HG03060 (cell line): Measurements from ENCODE around the gene ZNF783.
"Not testable (repeated sequence)": the region's sequence is repeated elsewhere in the genome, so short reads cannot be mapped to it uniquely, and the experiment has no call there.

Source experiments
- ATAC-seq: cut with Tn5 transposase; IDR thresholded peaks from one replicate; pipeline ENCODE4 v1.9.1; 2021; ENCODE audit warnings: low read depth, moderate number of reproducible peaks; ENCODE audit not compliant: unreplicated experiment

Gene ZNF783

DNA sequence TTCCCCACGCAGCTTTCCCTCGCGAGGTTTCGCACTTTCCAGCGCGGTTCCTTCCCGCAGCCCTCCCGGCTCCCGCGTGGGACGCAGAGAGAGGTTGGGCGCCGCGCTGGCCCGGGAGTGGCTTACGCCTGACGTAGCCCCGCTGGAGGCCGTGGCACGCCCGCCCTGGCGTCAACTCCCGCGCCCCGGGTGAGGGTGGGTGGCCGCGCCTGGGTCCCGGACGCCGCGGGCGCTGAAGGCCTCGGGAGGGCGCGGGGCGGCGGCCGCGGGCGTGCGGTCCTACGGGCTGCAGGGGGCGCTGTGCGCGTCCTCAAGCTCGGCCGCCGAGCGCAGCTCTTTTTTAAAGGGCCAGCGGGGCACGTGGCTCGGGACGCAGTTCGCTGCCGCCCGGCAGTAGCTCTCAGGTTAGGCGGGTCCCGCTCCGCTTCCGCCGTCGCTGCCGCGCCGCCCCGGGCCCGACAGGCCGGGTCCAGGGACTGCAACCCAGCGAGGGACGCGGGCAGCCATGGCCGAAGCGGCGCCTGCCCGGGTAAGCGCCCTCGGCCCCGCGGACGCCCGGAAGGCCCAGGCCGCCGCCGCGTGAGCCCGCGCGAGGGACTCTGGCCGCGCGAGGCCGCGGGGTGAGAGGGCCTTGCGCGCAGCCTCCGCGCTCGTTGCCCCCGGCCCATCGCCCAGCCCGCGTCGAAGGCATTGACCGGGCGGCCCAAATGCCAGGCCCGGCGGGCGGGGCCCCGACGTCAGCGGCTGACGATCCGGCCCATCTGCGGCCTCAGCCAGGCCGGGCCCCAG is at the start of gene ZNF783:
Gene ZNF783 (plus strand): TSS at position 368 of the 789 bp plus-strand sequence. CDS start 138 bp downstream, at position 506.
- peak; percentile 61 for ATAC-seq

DNA sequence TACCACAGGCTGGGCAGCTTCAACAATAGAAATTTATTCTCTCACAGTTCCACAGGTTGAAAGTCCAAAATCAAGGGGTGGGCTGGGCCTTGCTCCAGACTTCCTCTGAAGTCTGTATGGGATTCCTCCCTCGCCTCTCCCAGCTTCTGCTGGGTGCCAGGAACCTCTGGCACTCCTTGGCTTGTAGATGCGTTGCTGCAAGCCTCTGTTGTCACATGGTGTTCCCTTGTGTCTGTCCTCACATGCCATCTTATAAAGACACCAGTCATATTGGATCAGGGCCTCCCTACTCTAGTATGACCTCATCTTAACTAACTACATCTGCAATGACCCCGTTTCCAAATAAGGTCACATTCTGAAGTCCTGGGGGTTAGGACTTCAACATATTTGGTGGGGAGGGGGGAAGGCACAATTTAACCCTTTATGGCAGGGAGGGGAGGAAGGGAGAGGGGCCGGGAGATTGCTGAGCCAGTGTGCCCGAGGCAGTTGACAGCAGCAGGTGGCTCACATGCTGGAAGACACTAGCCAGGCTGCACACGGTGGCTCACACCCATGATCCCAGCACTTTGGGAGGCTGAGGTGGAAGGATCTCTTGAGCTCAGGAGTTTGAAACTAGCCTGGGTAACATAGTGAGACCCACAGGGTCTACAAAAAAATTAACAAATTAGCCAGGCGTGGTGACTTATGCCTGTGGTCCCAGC is 47.8 kb upstream of the ZNF783 start:
- no peak for ATAC-seq

DNA sequence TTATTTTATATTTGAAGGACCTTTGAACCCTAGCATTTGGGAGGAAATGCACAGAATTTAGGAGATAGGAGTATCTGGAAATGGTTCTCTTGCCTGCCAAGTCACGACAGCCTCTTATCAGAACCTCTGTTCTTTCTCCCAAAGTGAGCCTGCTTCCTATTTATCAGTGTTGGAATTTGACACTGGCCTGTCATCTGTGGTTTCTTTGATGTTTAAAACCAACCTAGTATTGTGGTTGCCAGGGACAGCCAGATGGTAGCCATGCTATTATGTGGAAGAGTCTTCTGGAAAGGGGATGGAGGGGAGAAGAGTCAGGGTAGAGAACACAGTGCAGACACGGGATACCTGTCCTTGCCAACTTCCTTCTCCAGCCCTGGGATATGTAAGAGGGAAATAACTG is 45.6 kb upstream of the ZNF783 start:
- ATAC-seq = no peak

DNA sequence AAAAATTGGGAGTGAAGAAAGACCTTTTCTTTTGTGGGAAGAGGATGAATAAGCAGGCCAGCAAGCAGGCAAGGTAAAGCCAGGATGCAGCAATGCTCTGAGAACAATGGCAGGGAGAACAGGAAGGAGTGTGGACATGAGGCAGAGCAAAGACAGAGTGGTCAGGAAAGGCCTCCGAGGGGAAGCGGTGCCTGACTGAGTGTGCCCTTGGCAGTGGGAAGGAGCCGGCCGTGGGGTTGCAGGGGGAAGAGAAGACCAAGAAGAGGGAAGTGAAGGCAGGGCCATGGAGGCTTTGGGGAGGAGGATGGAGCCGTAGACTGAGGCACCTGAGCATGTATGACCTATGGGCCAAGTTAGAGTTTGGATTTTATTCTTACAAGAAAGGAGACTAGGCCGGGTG is 44.4 kb upstream of the ZNF783 start:
- no peak for ATAC-seq

DNA sequence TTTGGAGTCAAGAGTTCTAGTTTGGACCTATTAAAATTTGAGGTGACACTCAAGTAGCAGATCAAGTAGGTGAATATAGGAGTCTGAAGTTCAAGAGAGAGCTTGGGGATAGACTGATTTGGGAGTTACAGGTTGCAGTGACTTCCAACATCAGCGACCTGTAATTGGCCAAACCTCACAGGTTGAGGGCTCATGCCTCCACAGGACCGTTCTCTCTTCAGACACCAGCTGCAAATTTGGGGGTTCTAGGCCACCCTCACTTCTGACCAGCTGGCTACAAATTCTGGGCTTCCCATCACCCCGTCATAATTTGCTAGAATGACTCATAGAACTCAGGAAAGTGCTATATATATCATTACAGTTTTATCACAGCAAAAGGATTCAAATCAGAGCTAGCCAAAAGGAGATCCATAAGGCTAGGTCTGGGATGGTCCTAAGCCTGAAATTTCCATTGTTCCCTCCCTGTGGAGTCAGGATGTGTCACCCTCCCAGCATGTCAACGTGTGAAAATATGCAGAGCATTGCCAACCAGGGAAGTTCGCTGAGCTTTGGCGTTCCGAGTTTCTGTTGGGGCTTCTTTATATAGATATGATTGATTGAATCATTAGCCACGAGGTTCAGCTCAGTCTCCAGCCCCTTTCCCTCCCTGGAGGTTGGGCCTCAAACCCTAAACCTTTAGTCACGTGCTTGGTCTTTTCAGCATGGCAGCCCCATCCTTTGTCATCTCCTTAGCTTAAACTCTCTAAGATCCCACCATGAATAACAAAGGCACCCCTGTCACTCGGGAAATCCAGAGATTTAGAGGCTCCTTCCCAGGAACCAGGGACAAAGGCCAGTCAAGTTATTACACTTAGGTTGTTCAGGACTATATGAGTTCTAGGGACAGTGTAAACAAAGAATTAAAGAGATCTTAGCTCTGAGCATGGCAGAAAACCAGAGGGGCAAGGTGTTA is 43.3 kb upstream of the ZNF783 start:
- ATAC-seq = no peak

DNA sequence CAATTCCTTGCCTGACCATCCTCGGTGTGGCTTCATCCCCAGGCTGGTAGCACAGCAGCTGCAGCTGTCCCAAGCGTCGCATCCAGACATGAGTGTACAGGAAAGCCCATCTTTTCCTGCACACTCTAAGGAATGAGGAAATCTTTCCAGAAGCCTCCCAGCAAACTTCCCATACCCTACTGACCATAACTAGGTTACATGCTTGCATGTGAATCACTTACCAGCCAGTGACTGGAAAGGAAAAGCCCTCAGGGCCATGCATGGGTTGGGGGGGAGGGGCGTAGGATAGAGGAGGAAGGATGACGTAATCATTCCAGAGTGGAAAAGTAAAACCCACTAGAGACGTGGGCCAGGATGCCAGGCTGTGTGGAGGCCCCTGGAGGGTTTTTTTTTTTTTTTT is 41.5 kb upstream of the ZNF783 start:
- ATAC-seq = no peak

DNA sequence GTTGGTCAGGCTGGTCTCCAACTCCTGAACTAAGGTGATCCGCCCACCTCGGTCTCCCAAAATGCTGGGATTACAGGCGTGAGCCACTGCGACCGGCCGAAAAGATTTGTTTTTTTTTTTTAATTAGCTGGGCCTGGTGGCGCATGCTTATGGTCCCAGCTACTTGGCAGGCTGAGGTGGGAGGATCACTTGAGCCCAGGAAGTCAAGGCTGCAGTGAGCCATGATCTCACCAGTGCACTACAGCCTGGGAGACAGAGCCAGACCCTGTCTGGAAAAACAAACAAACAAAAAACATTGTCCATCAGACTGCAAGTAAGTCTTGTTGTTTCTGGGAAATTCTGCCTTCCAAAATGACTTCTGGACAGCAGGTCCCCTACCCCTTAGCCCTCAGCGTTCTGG is 38.8 kb upstream of the ZNF783 start:
- ATAC-seq = no peak

DNA sequence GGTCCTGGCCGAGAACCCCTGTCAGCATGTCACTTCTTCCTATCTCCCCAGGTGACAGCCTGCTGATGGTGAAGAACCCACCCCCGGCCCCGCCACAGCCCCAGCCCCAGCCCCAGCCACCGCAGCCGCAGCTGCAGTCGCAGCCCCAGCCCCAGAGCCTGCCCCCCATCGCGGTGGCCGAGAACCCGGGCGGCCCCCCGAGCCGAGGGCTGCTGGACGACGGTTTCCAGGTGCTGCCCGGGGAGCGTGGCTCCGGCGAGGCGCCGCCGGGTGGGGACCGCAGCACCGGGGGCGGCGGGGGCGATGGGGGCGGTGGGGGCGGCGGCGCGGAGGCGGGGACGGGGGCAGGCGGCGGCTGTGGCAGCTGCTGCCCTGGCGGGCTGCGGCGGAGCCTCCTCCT is 38.2 kb upstream of the ZNF783 start:
- no peak for ATAC-seq

DNA sequence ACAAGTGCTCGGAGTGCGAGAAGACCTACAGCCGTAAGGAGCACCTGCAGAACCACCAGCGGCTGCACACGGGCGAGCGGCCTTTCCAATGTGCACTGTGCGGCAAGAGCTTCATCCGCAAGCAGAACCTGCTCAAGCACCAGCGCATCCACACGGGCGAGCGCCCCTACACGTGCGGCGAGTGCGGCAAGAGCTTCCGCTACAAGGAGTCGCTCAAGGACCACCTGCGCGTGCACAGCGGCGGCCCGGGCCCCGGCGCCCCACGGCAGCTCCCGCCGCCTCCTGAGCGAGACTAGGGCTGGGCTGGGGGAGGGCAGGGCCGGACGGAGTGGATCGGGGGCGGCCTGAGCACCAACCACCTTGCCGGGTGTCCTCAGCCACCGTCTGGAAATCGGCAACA is 37.6 kb upstream of the ZNF783 start:
- no peak for ATAC-seq

DNA sequence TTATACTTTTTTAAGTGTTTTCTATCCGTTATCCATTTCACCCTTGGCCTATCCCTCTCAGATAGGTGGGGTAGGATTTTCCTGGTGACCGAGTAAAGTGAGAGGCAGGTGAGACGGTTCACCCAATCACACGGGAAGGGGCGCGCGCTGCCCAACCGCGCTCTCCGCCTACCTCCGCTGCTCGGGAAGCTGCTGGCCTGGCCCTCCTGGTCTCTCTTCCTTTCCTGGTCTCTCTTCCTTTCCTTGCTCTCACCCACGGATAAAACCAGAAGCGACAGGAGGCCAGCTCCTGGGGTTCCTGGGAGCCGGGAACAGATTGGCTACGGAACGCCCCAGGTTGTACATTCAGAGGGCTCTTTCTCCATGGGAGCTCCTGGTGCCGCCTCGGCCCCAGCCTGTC is 36.9 kb upstream of the ZNF783 start:
- no peak for ATAC-seq

DNA sequence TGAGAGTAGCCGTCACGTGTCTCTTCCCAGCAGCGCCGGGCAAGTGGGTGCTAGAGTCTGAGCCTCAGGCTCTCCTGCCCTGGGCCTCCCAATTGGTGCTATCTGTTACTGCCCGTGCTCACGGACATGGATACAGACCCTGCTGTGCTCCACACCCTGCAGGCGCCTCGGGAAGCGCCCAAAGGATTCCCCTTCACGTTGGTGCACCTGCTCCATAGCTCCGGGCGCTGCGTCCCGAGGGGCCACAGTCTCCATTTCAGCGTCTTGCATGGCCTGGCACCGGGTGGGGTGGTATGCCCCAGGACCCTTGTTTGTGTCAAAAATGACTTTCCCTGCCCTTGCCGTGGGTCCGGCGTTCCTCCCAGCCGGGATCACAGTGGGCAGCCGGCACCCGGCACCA is 36.3 kb upstream of the ZNF783 start:
- no peak for ATAC-seq

DNA sequence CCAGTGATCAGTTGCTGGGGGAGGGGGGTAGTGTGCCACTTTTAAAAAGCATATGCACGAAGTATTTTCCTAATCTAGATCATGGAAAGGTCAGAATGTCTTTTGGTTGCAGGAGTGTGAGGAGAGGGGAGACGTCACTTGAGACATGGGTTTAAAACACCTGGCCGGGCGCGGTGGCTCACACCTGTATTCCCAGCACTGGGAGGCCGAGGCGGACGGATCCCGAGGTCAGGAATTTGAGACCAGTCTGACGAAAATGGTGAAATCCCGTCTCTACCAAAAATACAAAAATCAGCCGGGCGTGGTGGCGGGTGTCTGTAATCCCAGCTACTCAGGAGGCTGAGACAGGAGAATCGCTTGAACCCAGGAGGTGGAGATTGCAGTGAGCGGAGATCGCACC is 35.6 kb upstream of the ZNF783 start:
- ATAC-seq = not testable (repeated sequence)

DNA sequence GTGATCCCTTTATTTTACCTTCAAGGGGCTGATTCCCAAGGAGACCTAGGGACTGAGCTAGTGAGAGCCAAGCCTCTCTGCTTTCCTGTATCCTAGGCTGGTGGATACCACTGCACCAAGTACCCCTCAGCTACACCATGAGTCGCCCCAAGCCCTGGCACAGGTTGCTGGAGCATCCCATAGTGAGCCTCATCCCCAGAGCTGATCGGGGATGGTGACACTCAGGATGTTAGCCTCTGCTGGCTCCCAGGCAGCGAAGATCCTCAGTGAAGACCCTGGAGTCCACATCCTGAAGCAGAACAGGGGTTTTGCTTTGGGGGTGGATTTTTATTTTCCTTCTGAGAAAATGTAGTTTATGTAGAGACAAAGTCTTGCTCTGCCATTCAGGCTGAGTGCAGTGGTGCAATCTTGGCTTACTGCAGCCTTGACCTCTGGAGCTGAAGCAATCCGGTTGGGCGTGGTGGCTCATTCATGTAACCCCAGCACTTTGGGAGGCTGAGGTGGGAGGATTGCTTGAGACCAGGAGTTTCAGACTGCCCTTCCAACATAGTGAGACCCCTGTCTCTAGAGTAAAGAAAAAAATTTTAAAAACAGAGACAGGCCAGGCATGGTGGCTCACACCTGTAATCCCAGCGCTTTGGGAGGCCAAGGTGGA is 35.0 kb upstream of the ZNF783 start:
- no peak for ATAC-seq

DNA sequence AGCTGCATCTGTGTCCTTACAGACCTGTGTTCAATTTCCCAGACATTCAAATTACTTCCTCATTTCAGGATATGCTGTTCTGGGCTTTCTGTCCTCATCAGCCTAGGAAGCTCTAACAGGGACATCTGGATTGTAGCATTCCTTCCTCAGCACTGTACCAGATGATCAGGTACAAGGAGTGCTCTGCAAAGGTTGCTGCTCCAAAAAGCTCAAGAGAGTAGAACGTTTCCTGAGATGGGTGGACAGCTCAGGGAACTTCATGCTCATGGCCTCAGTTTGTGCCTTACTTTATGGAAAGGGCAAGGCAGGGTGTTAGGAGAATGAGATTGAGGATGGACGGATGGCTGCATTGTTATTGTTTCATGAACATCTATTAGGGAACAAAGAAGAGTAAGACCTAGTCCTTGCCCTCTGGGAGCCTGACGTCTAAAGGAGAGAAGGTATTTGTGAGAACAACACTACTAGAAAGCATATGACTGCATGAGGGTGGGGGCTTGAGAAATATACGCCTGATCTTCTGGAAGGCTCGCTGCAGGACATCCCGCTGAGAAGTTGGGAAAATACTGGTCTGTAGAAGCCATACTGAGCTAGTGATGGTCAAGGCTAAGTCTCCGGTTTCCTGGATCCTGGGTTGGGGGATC is 33.0 kb upstream of the ZNF783 start:
- no peak for ATAC-seq

DNA sequence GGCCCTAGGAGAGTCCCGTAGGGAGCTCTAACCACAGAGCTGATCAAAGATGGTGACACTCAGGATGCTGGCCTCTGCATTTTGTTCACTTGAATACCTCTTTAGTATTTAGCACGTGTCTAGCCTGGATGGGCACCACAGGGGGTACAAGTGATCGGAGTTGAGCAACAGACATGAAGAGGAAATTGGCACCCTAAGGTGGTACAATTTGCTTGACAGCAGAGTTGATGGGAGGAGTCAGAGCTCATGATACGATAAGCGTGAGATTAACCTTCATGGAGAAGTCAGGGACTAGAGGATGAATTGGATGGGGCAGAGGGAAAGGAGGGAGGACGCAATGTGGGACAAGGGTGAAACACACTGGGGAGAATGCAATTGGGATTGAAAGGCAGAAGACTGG is 32.5 kb upstream of the ZNF783 start:
- ATAC-seq = no peak

DNA sequence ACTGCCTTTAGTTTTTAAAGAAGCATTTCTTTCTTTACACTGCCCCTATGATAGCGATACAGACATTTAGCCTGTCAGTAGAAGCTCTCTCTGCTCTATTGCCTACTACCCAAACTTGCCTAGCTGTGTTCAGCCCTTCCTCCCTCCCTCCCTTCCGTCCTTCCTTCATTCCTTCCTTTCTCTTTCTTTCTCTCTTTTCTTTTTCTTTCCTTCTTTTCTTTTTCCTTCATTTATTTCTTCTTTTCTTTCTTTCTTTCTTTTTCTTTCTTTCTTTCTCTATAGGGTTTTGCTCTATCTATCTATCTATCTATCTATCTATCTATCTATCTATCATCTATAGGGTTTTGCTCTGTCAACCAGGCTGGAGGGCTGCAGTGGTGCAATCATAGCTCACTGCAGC is 29.6 kb upstream of the ZNF783 start:
- no peak for ATAC-seq

DNA sequence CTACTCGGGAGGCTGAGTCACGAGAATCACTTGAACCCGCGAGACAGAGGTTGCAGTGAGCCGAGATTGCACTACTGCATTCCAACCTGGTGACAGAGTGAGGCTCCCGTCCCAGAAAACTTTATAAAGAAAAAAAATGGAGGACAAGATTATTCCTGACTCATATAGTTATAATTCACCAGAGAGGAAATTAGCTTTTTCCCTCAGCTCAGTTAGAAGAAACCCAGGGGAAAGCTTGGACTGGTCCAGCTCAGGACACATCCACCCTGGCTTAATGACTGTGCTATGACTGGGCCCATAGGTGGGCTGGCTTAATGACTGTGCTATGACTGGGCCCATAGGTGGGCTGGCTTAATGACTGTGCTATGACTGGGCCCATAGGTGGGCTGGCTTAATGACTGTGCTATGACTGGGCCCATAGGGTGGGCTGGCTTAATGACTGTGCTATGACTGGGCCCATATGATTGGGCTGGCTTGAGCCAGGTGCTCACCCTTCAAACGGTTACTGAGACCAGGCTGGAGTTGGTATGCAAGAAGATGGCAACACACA is 28.3 kb upstream of the ZNF783 start:
- not testable (repeated sequence) for ATAC-seq

DNA sequence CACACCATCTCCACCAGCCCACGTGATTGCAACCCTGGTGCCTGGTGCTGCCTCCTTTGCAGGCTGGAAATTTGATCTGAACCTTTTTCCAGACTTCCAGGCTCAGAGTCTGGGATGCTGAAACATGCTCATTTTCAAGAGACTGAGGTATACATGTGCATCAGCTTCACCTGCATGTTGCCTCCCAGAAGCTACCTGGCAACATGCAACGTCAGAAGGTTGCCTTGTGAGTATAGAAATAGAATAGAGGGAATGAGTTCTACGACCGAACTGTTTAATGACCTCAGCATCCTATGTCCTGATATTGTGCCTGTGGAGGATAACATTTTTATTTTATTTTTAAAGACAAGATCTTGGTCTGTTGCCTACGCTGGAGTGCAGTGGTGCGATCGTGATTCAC is 24.5 kb upstream of the ZNF783 start:
- ATAC-seq = no peak

DNA sequence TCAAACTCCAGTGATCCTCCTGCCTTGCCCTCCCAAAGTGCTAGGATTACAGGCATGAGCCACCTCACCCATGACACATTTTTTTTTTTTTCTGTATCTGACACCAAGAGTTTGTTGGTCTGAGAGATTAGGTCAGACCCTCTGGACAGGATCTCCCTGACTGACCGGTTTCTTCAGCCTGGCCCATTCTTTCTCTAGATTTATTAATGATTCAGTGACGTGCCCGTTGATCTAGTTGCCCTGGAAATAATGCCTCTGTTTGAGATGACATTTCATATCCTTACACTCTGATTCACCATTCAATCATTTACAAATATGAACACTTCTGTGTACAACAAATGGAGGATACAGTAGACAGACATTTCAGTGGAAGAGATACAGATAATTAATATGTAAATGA is 23.9 kb upstream of the ZNF783 start:
- ATAC-seq = no peak
